CD4-positive, alpha-beta T cell treated with Interleukin-15 for 4 hours (primary cell): ENCODE measurements around the gene EFTUD2.
A peak's percentile ranks its signal among the peaks of the same experiment; 100 is the strongest.

Experiments used
- DNase-seq: peaks from one replicate; pipeline ENCODE4 v3.0.0-alpha.2; 2020; ENCODE audit warnings: low spot score

Gene EFTUD2

DNA sequence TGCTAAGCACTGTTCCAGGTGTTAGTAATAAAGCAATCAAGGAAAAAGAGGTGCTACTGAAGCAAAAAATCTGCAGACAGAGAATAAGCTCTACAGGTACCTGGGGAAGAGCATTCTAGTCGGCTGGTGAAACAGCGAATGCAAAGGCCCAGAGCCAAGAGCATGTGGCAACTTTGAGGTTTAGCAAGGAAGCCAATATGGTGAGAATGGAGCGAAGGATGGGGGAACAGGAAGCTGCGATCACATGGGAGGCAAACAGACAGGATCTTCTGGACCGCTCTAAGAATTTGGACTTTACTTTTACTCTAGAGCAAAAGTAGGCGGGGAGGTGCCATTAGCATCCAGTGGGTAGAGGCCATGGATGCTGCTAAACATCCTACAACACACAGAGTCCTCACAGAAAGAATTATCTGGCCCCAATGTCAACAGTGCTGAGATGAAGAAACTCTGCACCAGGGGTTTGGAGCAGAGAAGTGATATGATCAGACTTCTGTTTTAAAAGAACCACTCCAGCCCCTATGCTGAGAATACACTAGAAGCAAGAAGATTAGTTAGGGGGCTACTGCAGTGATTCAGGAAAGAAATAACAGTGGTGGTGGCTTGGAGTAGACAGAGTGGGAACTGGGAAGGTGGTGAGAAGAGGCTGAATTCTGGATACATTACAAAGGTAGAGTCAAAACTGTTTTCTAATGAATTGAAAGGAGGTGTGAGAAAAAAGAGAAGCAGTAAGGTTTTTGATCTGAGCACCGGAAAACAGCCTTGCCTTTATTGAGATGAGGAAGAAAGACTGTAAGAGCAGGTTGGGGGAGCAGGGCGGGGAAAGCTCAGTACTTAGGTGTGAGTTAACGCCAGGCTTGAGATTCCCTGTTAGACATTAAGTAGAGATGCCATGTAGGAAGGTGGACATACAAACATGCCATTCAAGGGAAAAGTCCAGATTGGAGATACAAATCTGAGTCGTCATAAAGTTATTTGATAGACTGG lies 11.0 kb downstream of the EFTUD2 start:
- DNase-seq, result peak; percentile 11

GRCh38 chr17:44887016-44887415 lies 12.2 kb downstream of the EFTUD2 start:
- no peak for DNase-seq

GRCh38 chr17:44884941-44885340 lies 14.3 kb downstream of the EFTUD2 start:
- no peak for DNase-seq

- DNase-seq, result no peak
Observed at GRCh38 chr17:44881145-44881544, 18.1 kb downstream of the EFTUD2 start.

- DNase-seq, result no peak
Observed at GRCh38 chr17:44880062-44880461, 19.2 kb downstream of the EFTUD2 start.

DNA sequence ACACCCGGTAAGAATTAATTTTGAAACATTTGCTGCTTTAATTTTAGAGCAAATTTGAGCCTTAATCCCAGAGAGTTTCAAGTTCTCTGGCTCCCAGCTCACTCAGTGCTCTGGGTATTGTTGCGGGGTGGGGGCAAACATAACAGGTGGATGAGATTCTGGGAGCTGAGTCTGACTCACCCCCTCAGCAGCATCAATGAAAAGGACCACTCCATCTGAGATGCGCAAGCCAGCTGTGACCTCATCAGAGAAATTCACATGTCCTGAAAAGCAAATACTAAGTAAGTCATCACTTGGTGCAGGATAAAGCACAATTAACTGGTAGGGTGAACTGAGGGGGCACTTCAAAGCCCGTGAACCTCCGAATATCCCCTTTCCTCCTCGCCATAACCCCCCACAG lies 19.9 kb downstream of the EFTUD2 start:
- DNase-seq, result no peak

DNA sequence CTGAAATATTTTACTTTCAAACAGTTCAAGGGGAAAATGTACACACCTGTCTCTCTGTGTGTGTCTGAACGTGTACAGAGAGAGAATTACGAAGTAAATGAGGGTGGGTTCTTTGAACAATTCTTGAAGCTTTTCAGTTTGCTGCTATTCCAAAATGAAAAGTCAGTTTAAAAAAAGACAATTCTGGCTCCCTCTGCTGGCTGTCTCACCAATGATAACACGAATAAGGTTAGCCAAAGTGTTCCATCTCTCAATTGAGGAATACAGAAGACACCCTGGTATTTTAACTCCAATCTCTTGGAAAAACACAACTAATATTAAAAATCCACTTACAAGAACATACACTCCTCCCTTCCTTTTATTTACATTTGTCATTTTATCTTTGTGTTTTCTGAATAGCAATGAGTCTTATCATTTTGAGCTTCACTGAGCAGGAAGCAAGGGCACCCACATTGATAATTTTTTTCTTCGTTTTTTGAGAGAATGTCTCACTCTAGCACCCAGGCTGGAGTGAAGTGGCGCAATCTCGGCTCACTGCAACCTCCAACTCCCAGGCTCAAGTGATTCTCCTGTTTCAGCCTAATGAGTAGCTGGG lies 20.5 kb downstream of the EFTUD2 start:
- DNase-seq, result peak; percentile 33

DNA sequence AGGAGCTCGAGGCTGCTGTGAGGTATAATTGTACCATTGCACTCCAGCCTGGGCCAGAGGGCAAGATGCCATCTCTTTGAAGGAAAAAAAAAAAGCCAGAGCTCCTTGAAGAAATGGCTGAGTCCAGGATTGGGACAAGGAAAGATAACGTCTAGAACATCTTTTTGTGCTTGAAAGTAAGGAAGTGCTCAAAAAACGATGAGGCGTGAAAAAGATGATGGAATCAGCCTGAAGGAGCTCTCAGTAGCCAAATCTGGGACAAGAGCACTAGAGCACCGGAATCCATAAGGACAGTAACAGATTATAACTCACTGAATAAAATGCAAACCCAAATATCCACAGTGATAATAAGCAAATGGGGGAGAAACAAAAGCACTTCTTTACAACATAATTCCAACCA lies 22.1 kb downstream of the EFTUD2 start:
- no peak for DNase-seq

GRCh38 chr17:44875761-44876160 lies 23.5 kb downstream of the EFTUD2 start:
- no peak for DNase-seq

- no peak for DNase-seq
Observed at GRCh38 chr17:44872131-44872768, 27.0 kb downstream of the EFTUD2 start.

DNA sequence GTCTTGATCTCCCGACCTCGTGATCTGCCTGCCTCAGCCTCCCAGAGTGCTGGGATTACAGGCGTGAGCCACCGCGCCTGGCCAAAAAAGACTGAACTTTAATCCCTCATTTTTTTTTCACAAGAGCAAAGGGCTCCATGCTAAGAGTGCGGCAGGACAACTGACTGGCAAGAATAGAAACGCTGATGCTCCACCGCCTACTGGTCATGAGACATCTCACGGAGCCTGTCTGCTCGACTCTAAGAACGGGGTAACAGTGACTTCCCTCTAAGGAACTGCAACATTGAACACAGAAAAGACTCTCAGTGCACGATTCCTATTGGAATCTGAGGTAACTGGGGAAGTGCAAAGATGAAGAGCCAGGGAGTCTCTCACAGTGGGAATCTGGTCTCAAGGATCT lies 27.7 kb downstream of the EFTUD2 start:
- no peak for DNase-seq

GRCh38 chr17:44867841-44868240 lies 31.4 kb downstream of the EFTUD2 start:
- DNase-seq, result no peak

- no peak for DNase-seq
Observed at GRCh38 chr17:44865931-44866330, 33.3 kb downstream of the EFTUD2 start.

GRCh38 chr17:44865231-44865660 lies 34.0 kb downstream of the EFTUD2 start:
- DNase-seq, result peak; percentile 74

DNA sequence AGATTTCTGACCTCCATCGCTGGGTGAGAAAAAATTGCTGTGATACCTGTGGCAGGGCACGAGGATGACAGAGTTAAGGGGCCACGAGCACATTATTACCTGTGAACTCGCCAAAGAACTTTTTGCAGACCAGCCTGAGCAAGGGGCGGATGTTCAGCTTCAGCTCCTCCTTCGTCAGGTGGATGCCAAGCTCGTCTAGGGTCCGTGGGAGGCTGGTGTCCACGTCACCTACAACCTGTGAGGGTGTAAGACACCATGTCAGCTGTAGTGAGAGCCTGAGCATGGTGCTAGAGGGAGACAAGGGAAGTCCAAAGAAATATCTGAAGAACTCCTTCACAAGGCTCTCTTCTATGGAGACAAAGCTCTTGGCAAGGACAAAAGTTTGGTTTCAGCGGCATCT lies 34.4 kb downstream of the EFTUD2 start:
- no peak for DNase-seq

DNA sequence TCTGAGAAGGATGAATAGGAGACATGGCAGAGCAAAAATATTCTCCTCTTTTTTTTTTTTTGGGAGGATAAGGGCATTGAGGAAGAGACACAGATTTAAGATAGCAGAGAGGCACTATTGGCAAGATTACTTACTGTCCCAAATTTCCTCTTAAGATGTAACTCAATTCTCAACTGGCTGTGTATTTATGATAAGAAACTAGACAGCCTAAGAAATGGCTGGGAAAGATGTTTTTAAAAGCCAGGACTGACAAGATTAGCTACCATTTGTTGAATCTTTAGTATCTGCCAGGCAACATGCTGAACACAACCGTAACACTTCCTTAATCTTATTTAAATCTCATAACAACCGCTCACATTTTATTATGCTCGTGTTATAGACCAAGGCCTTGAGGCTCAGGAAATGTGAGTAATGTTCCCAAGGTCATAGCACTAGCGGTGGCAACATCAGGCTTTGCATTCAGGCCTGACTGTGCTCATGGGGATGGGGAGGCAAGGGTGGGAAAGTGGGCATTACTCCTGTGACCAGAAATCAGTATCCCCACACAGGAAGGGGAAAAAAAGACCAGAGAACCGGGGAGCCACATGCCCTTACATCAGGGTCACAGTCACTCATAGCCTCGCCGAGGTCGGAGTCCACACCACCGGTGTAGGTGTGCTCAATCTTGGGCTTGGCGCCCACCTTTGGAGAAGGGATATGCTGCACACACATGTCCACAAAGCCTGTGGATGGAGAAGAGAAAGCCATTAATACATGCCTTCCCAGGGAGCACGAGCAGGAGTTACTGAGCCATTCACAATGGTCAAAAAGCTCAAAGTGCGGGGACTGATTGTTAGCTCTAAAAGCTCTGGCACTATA lies 36.0 kb downstream of the EFTUD2 start:
- no peak for DNase-seq

GRCh38 chr17:44862278-44862914 lies 36.8 kb downstream of the EFTUD2 start:
- no peak for DNase-seq

- DNase-seq, result no peak
Observed at GRCh38 chr17:44859701-44860100, 39.5 kb downstream of the EFTUD2 start.

GRCh38 chr17:44854192-44854591 lies 45.1 kb downstream of the EFTUD2 start:
- DNase-seq, result no peak

- DNase-seq, result no peak
Observed at GRCh38 chr17:44850612-44851011, 48.6 kb downstream of the EFTUD2 start.

GRCh38 chr17:44850025-44850424 lies 49.2 kb downstream of the EFTUD2 start:
- DNase-seq, result no peak
